Suprapubic skin (tissue), 3 donors: ENCODE data around the gene LIN52.

Experiments
- CTCF ChIP-seq, 2 donors: fragments of 200-600 bp in 1 of 2; fragments of 450-650 bp in 1 of 2; sonication (generic) in 1 of 2; IDR thresholded peaks; one replicate each; pipeline ENCODE4 v1.5.1; 2016 to 2019; ENCODE audit warnings: antibody characterized with exemption in 2 of 2, mild to moderate bottlenecking in 1 of 2, moderate library complexity in 1 of 2
- EP300 ChIP-seq: sonication (generic); formaldehyde crosslinking; IDR thresholded peaks from one replicate; pipeline ENCODE4 v1.6.1; 2017; ENCODE audit warnings: antibody characterized with exemption

- TF ChIP-seq CTCF (IDR thresholded peaks at IDR 0.05): no peak
- TF ChIP-seq EP300: no peak
These were observed 159.4 kb downstream of the LIN52 start for GRCh38 chr14:74244115-74244514.
